Heart left ventricle (tissue), 16 donors: ENCODE results near the gene SLC25A26. TPM values are rescaled to one million over a fixed set of nuclear protein-coding genes. Genes with fewer than 3 reads are reported as not detected.

Experiments
- ATAC-seq, 4 donors: fragments of 200-7000 bp; cut with Tn5 transposase; one replicate each; pipeline ENCODE4 v1.9.1; 2020 to 2022; ENCODE audit warnings: moderate library complexity in 4 of 4, mild to moderate bottlenecking in 3 of 4, moderate number of reproducible peaks in 1 of 4
- DNase-seq, 5 donors: peaks; one replicate each; pipeline ENCODE4 v3.0.0-alpha.2; 2020
- H3K27ac ChIP-seq, 12 donors: fragments of 200-600 bp; sonication (generic) in 4 of 12; one replicate each; pipeline versions ENCODE4 v1.5.0 to v1.8.0; 2016 to 2022; ENCODE audit warnings: mild to moderate bottlenecking in 2 of 12
- H3K27me3 ChIP-seq, 9 donors: fragments of 200-600 bp; sonication (generic) in 2 of 9; one replicate each; pipeline versions ENCODE4 v1.5.1 to v1.8.0; 2016 to 2022; ENCODE audit warnings: mild to moderate bottlenecking in 3 of 9
- H3K36me3 ChIP-seq, 9 donors: fragments of 200-600 bp; sonication (generic) in 2 of 9; one replicate each; pipeline versions ENCODE4 v1.5.0 to v1.8.0; 2018 to 2022; ENCODE audit warnings: mild to moderate bottlenecking in 2 of 9
- H3K4me1 ChIP-seq, 12 donors: fragments of 200-600 bp; sonication (generic) in 4 of 12; one replicate each; pipeline versions ENCODE4 v1.5.0 to v1.8.0; 2016 to 2022; ENCODE audit warnings: mild to moderate bottlenecking in 3 of 12
- H3K4me3 ChIP-seq, 12 donors: fragments of 200-600 bp; sonication (generic) in 4 of 12; one replicate each; pipeline versions ENCODE4 v1.5.0 to v1.8.0; 2017 to 2022; ENCODE audit warnings: mild to moderate bottlenecking in 9 of 12, moderate library complexity in 4 of 12
- H3K9me3 ChIP-seq, 12 donors: fragments of 200-600 bp; sonication (generic) in 4 of 12; one replicate each; pipeline versions ENCODE4 v1.5.0 to v1.8.0; 2016 to 2022; ENCODE audit warnings: mild to moderate bottlenecking in 1 of 12
- POLR2A ChIP-seq, 2 donors: fragments of 450-650 bp; IDR thresholded peaks; one replicate each; pipeline ENCODE4 v1.6.1; 2017; ENCODE audit warnings: antibody characterized with exemption in 2 of 2, mild to moderate bottlenecking in 2 of 2, moderate library complexity in 2 of 2
- WGBS, 4 donors: extraction: QIAGEN DNeasy Blood & Tissue Kit in 2 of 4; methylation state at CpG; one replicate each; pipeline versions ENCODE4 v1.1.5 to v1.1.7; 2013 to 2018; 5-methylcytosine and 5-hydroxymethylcytosine counted together
- intact Hi-C, 10 donors: fragments of 100-400 bp; cut with DNase I; formaldehyde crosslinking; loops; one replicate each; pipeline versions ENCODE4 v1.11.1 to v1.14.2; 2022
- polyA plus RNA-seq, 2 donors: library from polyadenylated mRNA; stranded (reverse); fragments of 200-250 nt; gene quantifications; one replicate each; pipeline ENCODE4 v1.2.3, GENCODE V29; 2013
- total RNA-seq, 9 donors: library from RNA; depleted of rRNA in 2 of 9; stranded (reverse); fragments of >200 nt in 2 of 9; fragmentation: NEBNext Ultra II Directional in 3 of 9; extraction: Animal tissue kit (Norgen Biotek cat#: 25700) in 3 of 9; gene quantifications; one replicate each; pipeline versions ENCODE4 v1.1.0 to v1.2.4, GENCODE V29; 2016 to 2023
- TF ChIP-seq, protein P1 (sequence below), 12 donors: fragments of 200-600 bp; sonication (generic) in 4 of 12; IDR thresholded peaks; one replicate each; pipeline versions ENCODE4 v1.5.0 to v1.8.0; 2018 to 2022; ENCODE audit warnings: antibody characterized with exemption in 12 of 12, mild to moderate bottlenecking in 5 of 12
- donor health status: ischemic (EF 13 %, LVEDD 7.1; RV severe dilation, severe dysfunction).
- donor health status: healthy with polysubstance abuse.
- donor health status: DM: no; HTN: yes; CAD: no.
- donor health status: DM: no; HTN: no; CAD: no.
- donor health status: ischemic (EF 25% LVEDD 6.9; RV normal size, moderate dysfunction).
- donor health status: ischemic (EF 25% LVEDD 5.7; RV mildly dilated, moderate dysfunction).
- donor health status: healthy.
- donor health status: DM: yes; HTN: yes; CAD: no.
- donor health status: ischemic (EF 35%, LVEDD 5.7; RV mildly dilated, moderate dysfunction).
- donor health status: nonischemic (EF 11% LVEDD 7.7; RV severe dilation, severe dysfunction).
- donor health status: DM: yes; HTN: yes; CAD: no.
- donor health status: PGD.
- donor health status: ischemic (EF 29% LVEDD 5.4; RV normal size, mild dysfunction).
- donor health status: nonischemic (EF 23%, LVEDD 6.1; RV moderate dilation, normal function).

SLC25A26 gene
- total and polyA plus RNA-seq, 11 donors, result 20.0 to 42.2 (median 25.4) TPM

DNA sequence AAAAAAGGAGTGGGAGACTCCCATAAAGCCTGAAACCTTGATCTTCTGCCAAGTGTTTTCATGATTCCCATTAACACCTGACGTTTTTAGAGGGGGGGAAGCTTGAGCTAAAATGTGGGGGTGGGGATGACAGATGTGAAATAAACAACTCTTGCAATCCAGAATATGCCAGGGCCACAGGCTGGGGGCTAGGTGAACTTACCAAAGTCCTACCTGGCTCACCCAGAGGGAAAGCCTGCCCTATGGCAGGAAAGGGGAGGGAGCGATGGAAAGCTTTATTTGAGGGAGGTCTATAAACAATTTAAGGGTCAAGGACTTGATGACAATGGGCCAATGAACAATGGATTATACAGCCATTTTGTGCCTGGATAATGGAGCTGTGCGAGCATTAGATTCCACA is 171.7 kb downstream of the SLC25A26 start:
- WGBS, 4 donors, result 68 to 79% (median 75%) methylated on average over 3 of the region's 3 CpGs
- intact Hi-C loops, result no loop called here
- Histone ChIP-seq H3K9me3 (no peaks in the 10 kb centered on the region), H3K36me3 (peaks cover 0 to 82% (median 29%) of the 10 kb centered on the region in 9 donors), H3K27ac (peak overlapping the region in 7 of 12 donors; percentile 9 to 81 (median 66)), H3K27me3 (no peaks in the 10 kb centered on the region), H3K4me3 (no peak overlapping the region), H3K4me1 (peaks cover 5 to 47% (median 30%) of the 10 kb centered on the region in 12 donors)
- DNase-seq (no peak), ATAC-seq (no peak)
- TF ChIP-seq POLR2A (IDR thresholded peaks at IDR 0.05), result no peak
- TF ChIP-seq, protein P1, sequence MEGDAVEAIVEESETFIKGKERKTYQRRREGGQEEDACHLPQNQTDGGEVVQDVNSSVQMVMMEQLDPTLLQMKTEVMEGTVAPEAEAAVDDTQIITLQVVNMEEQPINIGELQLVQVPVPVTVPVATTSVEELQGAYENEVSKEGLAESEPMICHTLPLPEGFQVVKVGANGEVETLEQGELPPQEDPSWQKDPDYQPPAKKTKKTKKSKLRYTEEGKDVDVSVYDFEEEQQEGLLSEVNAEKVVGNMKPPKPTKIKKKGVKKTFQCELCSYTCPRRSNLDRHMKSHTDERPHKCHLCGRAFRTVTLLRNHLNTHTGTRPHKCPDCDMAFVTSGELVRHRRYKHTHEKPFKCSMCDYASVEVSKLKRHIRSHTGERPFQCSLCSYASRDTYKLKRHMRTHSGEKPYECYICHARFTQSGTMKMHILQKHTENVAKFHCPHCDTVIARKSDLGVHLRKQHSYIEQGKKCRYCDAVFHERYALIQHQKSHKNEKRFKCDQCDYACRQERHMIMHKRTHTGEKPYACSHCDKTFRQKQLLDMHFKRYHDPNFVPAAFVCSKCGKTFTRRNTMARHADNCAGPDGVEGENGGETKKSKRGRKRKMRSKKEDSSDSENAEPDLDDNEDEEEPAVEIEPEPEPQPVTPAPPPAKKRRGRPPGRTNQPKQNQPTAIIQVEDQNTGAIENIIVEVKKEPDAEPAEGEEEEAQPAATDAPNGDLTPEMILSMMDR (IDR thresholded peaks at IDR 0.05), result no peak

DNA sequence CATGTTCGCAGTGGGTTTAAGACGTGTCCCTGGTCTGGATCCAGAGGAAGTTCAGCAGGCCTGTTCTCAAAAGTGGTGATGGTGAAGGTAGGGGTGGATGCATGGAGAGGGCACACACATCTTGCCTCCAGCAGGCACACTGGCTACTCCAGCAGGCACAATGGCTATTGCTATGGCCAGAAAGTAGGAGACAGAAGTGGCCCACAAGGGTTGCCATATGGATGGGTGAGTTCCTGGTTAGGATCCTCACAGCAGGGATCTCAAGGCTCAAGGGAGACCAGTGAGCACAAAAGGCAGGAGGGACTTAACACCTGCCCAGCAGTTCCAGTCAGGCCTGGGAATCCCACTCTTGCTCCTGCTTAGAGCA is 172.1 kb downstream of the SLC25A26 start:
- peak overlapping the region in 1 of 12 donors; percentile 22 for H3K4me3 ChIP-seq
- TF ChIP-seq, protein P1 (IDR thresholded peaks at IDR 0.05), result no peak
- TF ChIP-seq POLR2A (IDR thresholded peaks at IDR 0.05), result no peak
- H3K36me3 ChIP-seq, result peaks cover 0 to 86% (median 33%) of the 10 kb centered on the region in 9 donors
- intact Hi-C loops, result no loop called here
- DNase-seq (no peak), ATAC-seq (no peak)
- H3K4me1 ChIP-seq, result peaks cover 5 to 47% (median 33%) of the 10 kb centered on the region in 12 donors
- no peaks in the 10 kb centered on the region for H3K9me3 ChIP-seq
- peak overlapping the region in 11 of 12 donors; percentile 9 to 81 (median 53) for H3K27ac ChIP-seq
- 87 to 92% (median 89%) methylated on average over 2 of the region's 2 CpGs for WGBS, 4 donors
- no peaks in the 10 kb centered on the region for H3K27me3 ChIP-seq

DNA sequence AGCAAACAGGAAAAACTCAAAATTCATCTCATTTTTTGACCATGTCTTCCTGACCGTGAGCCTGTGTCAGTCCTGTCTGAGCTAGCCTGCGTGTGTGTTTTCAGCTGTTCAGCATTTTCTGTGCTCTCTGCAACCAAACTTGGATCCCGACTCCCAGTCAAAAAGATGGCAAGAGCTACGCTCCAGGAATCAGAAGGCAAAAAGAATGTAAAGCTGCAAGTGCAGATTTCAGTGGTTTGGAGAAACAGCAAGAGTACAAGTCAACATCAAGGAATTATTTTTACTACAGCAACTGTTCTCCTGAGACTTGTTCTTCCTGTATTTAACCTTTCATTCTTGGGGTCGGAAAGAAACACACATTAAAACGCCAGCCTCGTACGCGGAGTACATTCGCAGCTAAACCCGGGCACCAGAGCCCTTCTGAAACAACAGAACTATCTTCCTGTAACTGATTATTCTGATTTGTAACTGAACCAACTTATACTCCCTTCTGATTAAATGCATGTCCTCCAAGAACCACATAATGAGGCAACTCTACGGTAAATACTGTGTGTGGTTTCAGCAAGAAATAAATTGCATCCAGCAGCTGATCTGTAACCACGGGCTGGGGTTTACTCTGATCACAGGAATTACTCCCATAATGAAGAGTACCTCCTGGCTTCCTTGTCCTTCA is 172.7 kb downstream of the SLC25A26 start:
- ATAC-seq (peak in 3 of 4 donors; percentile 6 to 46 (median 22)), DNase-seq (no peak)
- peaks cover 5 to 47% (median 33%) of the 10 kb centered on the region in 12 donors for H3K4me1 ChIP-seq
- H3K4me3 ChIP-seq, result peak overlapping the region in 1 of 12 donors; percentile 22
- no peak for TF ChIP-seq POLR2A (IDR thresholded peaks at IDR 0.05)
- TF ChIP-seq, protein P1 (IDR thresholded peaks at IDR 0.05), result no peak
- H3K36me3 ChIP-seq, result peaks cover 0 to 88% (median 38%) of the 10 kb centered on the region in 9 donors
- H3K27me3 ChIP-seq, result no peaks in the 10 kb centered on the region
- H3K27ac ChIP-seq, result peak overlapping the region; percentile 9 to 81 (median 52)
- WGBS, 4 donors, result 52 to 63% (median 57%) methylated on average over 13 of the region's 13 CpGs
- H3K9me3 ChIP-seq, result no peaks in the 10 kb centered on the region
- intact Hi-C loops, result no loop called here

DNA sequence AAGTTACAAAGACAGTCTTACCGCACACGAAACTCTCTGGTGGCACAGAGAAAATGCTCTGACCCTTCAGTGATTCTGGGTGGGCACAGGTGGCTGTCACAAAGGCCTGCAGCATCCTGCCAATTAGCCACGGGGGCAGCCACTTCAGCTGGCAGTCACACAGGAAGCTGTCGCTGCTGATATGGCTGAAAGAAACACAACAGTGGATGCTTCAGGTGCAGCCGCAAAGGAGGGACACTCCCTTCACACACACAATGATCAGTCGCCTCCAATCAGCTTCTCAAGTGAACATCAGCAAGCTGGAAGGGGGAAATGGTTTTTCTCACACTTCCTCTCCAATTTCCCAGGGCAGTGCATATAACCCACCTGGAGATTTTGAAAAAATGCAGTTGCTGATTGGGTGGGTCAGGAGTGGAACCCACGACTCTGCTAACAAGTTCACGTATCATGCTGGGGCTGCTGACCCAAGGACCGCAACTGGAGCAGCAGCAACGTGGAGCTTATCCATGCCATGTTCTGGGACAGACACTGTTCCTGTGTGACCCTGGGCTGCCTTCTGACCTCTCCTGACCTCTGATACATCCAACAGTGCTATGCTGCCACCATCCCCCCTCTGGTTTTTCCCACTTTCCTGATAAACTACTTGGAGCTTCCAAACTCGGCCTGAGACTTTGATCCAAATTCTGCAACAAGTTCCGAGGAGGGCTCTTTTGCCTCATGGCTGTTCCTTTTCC is 173.4 kb downstream of the SLC25A26 start:
- Histone ChIP-seq H3K4me1 (peaks cover 5 to 47% (median 33%) of the 10 kb centered on the region in 12 donors), H3K27ac (peak overlapping the region in 11 of 12 donors; percentile 4 to 81 (median 53)), H3K27me3 (no peaks in the 10 kb centered on the region), H3K9me3 (no peaks in the 10 kb centered on the region), H3K36me3 (peaks cover 0 to 86% (median 45%) of the 10 kb centered on the region in 9 donors), H3K4me3 (no peak overlapping the region)
- ATAC-seq (peak in 3 of 4 donors; percentile 9 to 20 (median 13)), DNase-seq (no peak)
- intact Hi-C loops, result no loop called here
- WGBS, 4 donors, result 42 to 54% (median 49%) methylated on average over 11 to 12 of the region's 12 CpGs
- TF ChIP-seq, protein P1 (IDR thresholded peaks at IDR 0.05), result no peak
- no peak for TF ChIP-seq POLR2A (IDR thresholded peaks at IDR 0.05)
